ENCODE data around the gene CAND2.

GRCh38 chr3:12771236-12771635 is 25.2 kb upstream of the CAND2 start:
- TF ChIP-seq SMARCE1 (IDR thresholded peaks at IDR 0.05) (no peak), MTA3 (IDR thresholded peaks at IDR 0.05; ENCODE audit: borderline replicate concordance) (no peak), RNF2 (IDR thresholded peaks at IDR 0.05) (no peak), CEBPZ (IDR thresholded peaks at IDR 0.05; ENCODE audit: borderline replicate concordance, low read depth, low read length) (no peak), PHF8 (IDR thresholded peaks at IDR 0.05; ENCODE audit: borderline replicate concordance, low read length) (no peak), REST (IDR thresholded peaks at IDR 0.05; ENCODE audit: borderline replicate concordance) (no peak), REST (CRISPR knock-in tag; IDR thresholded peaks at IDR 0.05; ENCODE audit: low read depth) (no peak), ZNF280B (CRISPR knock-in tag; IDR thresholded peaks at IDR 0.05) (no peak), CAMTA2 (CRISPR knock-in tag; conservative IDR thresholded peaks at IDR 0.05) (no peak), CTCF (IDR thresholded peaks at IDR 0.05 in 2 of 3, conservative IDR thresholded peaks at IDR 0.05 in 1 of 3; ENCODE audit: insufficient read depth in 2 of 3, low read depth in 1 of 3, low read length in 3 of 3) (no peak), JUNB (CRISPR knock-in tag; conservative IDR thresholded peaks at IDR 0.05) (no peak), RAD21 (CRISPR knock-in tag; conservative IDR thresholded peaks at IDR 0.05 in 1 of 2, IDR thresholded peaks at IDR 0.05 in 1 of 2) (no peak), CEBPG (CRISPR knock-in tag; IDR thresholded peaks at IDR 0.05) (no peak), CEBPG (tag; conservative IDR thresholded peaks at IDR 0.05 in 1 of 2, IDR thresholded peaks at IDR 0.05 in 1 of 2) (no peak), ZNF133 (CRISPR knock-in tag; IDR thresholded peaks at IDR 0.05) (no peak), ZNF23 (CRISPR knock-in tag; IDR thresholded peaks at IDR 0.05) (no peak)

Data from K562 (cell line).